B cell (primary cell): ENCODE data around the gene WDR7.

Experiments
- EZH2 ChIP-seq: IDR thresholded peaks from 2 replicates; pipeline ENCODE4 v1.6.1; 2012; ENCODE audit warnings: borderline replicate concordance, low read depth, mild to moderate bottlenecking, moderate library complexity, low read length; ENCODE audit not compliant: insufficient read depth, poor library complexity, severe bottlenecking
- TF ChIP-seq, protein P1 (sequence below): fragments of 200-600 bp; IDR thresholded peaks from one replicate; pipeline ENCODE4 v1.8.0; 2022; ENCODE audit warnings: antibody characterized with exemption, mild to moderate bottlenecking

DNA sequence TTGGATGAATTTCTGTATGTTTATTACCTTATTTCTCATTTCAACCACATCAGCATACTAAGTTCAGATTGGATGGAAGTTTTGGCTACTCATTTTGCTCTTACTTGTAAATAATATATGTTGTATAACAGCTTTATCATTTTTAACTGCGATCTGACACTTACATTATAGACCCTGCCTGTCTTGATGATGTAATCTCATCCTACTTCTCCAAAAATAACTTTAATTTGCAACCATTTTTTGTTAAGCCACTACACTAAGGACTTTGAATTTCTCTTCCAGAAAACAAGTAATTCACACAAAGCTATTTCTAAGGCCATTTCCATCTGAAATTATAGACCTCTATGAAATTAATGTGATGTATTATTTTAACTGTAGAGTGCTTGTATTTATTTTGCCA, 240.7 kb downstream of the WDR7 start:
- TF ChIP-seq, protein P1, sequence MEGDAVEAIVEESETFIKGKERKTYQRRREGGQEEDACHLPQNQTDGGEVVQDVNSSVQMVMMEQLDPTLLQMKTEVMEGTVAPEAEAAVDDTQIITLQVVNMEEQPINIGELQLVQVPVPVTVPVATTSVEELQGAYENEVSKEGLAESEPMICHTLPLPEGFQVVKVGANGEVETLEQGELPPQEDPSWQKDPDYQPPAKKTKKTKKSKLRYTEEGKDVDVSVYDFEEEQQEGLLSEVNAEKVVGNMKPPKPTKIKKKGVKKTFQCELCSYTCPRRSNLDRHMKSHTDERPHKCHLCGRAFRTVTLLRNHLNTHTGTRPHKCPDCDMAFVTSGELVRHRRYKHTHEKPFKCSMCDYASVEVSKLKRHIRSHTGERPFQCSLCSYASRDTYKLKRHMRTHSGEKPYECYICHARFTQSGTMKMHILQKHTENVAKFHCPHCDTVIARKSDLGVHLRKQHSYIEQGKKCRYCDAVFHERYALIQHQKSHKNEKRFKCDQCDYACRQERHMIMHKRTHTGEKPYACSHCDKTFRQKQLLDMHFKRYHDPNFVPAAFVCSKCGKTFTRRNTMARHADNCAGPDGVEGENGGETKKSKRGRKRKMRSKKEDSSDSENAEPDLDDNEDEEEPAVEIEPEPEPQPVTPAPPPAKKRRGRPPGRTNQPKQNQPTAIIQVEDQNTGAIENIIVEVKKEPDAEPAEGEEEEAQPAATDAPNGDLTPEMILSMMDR = no peak
- TF ChIP-seq EZH2 = no peak
